Measurements from ENCODE around the gene COL8A1. TPM values are rescaled to one million over a fixed set of nuclear protein-coding genes. Genes with fewer than 3 reads are reported as not detected.
"Not testable (repeated sequence)": the region's sequence is repeated elsewhere in the genome, so short reads cannot be mapped to it uniquely, and the experiment has no call there.

COL8A1 gene
- total RNA-seq, 1 experiment from 2014 or later = 0.87 TPM

- TF ChIP-seq, protein P1, sequence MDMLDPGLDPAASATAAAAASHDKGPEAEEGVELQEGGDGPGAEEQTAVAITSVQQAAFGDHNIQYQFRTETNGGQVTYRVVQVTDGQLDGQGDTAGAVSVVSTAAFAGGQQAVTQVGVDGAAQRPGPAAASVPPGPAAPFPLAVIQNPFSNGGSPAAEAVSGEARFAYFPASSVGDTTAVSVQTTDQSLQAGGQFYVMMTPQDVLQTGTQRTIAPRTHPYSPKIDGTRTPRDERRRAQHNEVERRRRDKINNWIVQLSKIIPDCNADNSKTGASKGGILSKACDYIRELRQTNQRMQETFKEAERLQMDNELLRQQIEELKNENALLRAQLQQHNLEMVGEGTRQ (CRISPR knock-in tag; IDR thresholded peaks at IDR 0.05) = no peak
- no peak for TF ChIP-seq NR1H2 (CRISPR knock-in tag; IDR thresholded peaks at IDR 0.05)
- TF ChIP-seq ZNF396 (CRISPR knock-in tag; IDR thresholded peaks at IDR 0.05; ENCODE audit: borderline replicate concordance) = no peak
- TF ChIP-seq GTF2I (CRISPR knock-in tag; conservative IDR thresholded peaks at IDR 0.05) = no peak
- no peak for TF ChIP-seq TEAD4 (CRISPR knock-in tag; IDR thresholded peaks at IDR 0.05)
- no peak for TF ChIP-seq JUN (CRISPR knock-in tag; IDR thresholded peaks at IDR 0.05)
- no peak for TF ChIP-seq SMAD4 (CRISPR knock-in tag; IDR thresholded peaks at IDR 0.05)
Observed at GRCh38 chr3:99839613-99840012, 201.2 kb downstream of the COL8A1 start (continued).

GRCh38 chr3:99841949-99842348, 203.6 kb downstream of the COL8A1 start:
- peaks cover 31% of the 10 kb centered on the region for H3K4me1 Mint-ChIP-seq
- H3K36me3 Mint-ChIP-seq; POLR2A ChIA-PET; DNase-seq (ENCODE audit: low spot score); ATAC-seq; H3K27ac Mint-ChIP-seq; H3K27me3 Mint-ChIP-seq (ENCODE audit: low read depth); H3K9me3 Mint-ChIP-seq; H3K4me3 Mint-ChIP-seq: not testable (repeated sequence)
- CTCF ChIA-PET = interaction anchor here (0.6 to 1.6 kb wide), 2 partner anchors 225 to 412 kb away, joined by 4 to 7 read pairs; no protein-coding TSS in a partner anchor

DNA sequence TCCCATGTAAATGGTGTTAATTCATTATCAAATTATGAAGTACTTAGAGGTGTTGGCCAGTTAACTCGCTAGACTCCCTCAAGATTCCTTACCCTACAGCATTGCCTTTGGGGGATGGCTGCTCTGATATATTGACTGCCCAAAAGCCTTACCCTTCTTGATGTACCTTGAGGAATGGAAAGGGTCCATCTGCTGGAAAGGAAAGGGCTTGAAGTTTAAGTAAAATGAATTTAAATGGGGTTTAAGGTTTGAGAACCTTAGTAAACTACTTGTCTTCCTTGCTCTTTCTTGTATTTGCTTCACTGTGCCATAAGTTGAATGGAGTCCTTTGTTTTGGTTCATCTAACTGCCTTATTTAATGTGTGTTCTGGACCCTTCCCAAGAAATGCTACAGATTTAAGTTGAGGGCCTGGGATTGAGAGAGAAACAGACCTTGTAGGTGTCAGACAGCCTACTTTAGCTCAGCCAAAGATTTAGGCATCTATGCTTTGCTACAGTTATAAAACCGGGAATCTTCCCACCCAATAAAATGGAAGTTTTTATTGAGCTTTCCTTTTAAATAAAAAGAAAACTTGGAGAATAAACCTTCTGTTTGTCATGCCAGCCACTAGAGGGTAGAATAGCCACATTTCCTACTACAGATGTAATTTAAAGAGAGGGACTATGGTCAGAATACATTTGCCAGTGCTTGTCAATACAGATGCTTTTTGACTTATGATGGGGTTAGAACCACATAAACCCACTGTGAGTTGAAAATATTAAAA, 204.6 kb downstream of the COL8A1 start:
- DNase-seq (ENCODE audit: low spot score) (no peak), ATAC-seq (peak; percentile 79)
- Mint-ChIP-seq H3K27ac (no peak overlapping the region), H3K36me3 (no peaks in the 10 kb centered on the region), H3K4me3 (no peak overlapping the region), H3K27me3 (ENCODE audit: low read depth) (no peaks in the 10 kb centered on the region), H3K4me1 (peaks cover 31% of the 10 kb centered on the region), H3K9me3 (no peaks in the 10 kb centered on the region)
- POLR2A ChIA-PET = no interaction called here
- no peak for TF ChIP-seq FOXP1 (CRISPR knock-in tag; IDR thresholded peaks at IDR 0.05; ENCODE audit: borderline replicate concordance)
- TF ChIP-seq CTCF (IDR thresholded peaks at IDR 0.05) = 0 out of 2 replicates have a peak, but pooled peaks have one; percentile 36
- CTCF ChIA-PET = interaction anchor here (0.6 to 2.5 kb wide), 32 partner anchors 9 to 435 kb away, joined by 3 to 57 read pairs (median 5); partner anchors contain the start of genes CMSS1 and TBC1D23

DNA sequence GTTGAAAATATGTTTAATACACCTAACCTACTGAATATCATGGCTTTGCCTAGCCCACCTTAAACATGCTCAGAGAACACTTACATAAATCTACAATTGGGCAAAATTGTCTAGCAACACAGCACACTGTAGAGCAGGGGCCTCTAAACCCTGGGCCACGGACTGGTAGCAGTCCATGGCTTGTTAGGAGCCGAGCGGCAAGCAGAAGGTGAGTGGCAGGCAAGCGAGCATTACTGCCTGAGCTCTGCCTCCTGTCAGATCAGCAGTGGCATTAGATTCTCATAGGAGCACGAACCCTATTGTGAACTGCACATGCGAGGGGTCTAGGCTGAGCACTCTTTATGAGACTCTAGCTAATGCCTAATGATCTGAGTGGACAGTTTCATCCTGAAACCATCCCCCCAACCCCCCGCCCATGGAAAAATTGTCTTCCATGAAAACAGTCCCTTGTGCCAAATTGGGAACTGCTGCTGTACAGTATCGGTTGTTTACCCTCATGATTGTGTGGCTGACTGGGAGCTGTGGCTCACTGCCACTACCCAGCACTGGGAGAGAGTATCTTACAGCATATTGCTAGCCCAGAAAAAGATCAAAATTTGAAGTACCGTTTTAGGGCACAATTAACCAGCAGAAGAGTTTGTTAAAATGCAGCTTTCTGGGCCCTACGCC, 205.3 kb downstream of the COL8A1 start:
- Mint-ChIP-seq H3K27me3 (ENCODE audit: low read depth) (no peaks in the 10 kb centered on the region), H3K9me3 (no peaks in the 10 kb centered on the region), H3K27ac (peak overlapping the region; percentile 35; the same call in 1 of the 2 replicates), H3K4me3 (no peak overlapping the region), H3K36me3 (no peaks in the 10 kb centered on the region), H3K4me1 (peaks cover 31% of the 10 kb centered on the region)
- TF ChIP-seq SOX15 (CRISPR knock-in tag; IDR thresholded peaks at IDR 0.05) (no peak), MXD4 (CRISPR knock-in tag; IDR thresholded peaks at IDR 0.05; ENCODE audit: borderline replicate concordance) (no peak), SP1 (CRISPR knock-in tag; conservative IDR thresholded peaks at IDR 0.05) (no peak), EMX1 (CRISPR knock-in tag; IDR thresholded peaks at IDR 0.05) (no peak), ZBTB21 (CRISPR knock-in tag; IDR thresholded peaks at IDR 0.05; ENCODE audit: borderline replicate concordance) (no peak), CREB1 (CRISPR knock-in tag; IDR thresholded peaks at IDR 0.05) (no peak), NR1H2 (CRISPR knock-in tag; IDR thresholded peaks at IDR 0.05) (no peak), FOXP1 (CRISPR knock-in tag; IDR thresholded peaks at IDR 0.05; ENCODE audit: borderline replicate concordance) (no peak), ZBTB43 (CRISPR knock-in tag; IDR thresholded peaks at IDR 0.05) (no peak), ZMAT4 (CRISPR knock-in tag; IDR thresholded peaks at IDR 0.05) (no peak), SMAD4 (CRISPR knock-in tag; IDR thresholded peaks at IDR 0.05) (no peak)
- TF ChIP-seq, protein P2, sequence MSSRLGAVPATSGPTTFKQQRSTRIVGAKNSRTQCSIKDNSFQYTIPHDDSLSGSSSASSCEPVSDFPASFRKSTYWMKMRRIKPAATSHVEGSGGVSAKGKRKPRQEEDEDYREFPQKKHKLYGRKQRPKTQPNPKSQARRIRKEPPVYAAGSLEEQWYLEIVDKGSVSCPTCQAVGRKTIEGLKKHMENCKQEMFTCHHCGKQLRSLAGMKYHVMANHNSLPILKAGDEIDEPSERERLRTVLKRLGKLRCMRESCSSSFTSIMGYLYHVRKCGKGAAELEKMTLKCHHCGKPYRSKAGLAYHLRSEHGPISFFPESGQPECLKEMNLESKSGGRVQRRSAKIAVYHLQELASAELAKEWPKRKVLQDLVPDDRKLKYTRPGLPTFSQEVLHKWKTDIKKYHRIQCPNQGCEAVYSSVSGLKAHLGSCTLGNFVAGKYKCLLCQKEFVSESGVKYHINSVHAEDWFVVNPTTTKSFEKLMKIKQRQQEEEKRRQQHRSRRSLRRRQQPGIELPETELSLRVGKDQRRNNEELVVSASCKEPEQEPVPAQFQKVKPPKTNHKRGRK (CRISPR knock-in tag; IDR thresholded peaks at IDR 0.05; ENCODE audit: borderline replicate concordance) = no peak
- TF ChIP-seq, protein P3, sequence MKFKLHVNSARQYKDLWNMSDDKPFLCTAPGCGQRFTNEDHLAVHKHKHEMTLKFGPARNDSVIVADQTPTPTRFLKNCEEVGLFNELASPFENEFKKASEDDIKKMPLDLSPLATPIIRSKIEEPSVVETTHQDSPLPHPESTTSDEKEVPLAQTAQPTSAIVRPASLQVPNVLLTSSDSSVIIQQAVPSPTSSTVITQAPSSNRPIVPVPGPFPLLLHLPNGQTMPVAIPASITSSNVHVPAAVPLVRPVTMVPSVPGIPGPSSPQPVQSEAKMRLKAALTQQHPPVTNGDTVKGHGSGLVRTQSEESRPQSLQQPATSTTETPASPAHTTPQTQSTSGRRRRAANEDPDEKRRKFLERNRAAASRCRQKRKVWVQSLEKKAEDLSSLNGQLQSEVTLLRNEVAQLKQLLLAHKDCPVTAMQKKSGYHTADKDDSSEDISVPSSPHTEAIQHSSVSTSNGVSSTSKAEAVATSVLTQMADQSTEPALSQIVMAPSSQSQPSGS (CRISPR knock-in tag; IDR thresholded peaks at IDR 0.05; ENCODE audit: borderline replicate concordance, low read depth) = no peak
- TF ChIP-seq, protein P4, sequence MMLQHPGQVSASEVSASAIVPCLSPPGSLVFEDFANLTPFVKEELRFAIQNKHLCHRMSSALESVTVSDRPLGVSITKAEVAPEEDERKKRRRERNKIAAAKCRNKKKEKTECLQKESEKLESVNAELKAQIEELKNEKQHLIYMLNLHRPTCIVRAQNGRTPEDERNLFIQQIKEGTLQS (CRISPR knock-in tag; conservative IDR thresholded peaks at IDR 0.05) = no peak
- ATAC-seq (peak; percentile 61), DNase-seq (ENCODE audit: low spot score) (no peak)
- ChIA-PET CTCF (interaction anchor here (0.7 to 2.5 kb wide), 20 partner anchors 10 to 1803 kb away, joined by 3 to 57 read pairs (median 6); partner anchors contain the start of gene TBC1D23), POLR2A (interaction anchor here (1.0 kb wide), 1 partner anchor 410 kb away, joined by 5 read pairs; no protein-coding TSS in a partner anchor)

All from WTC11 (cell line).